Smooth muscle cell (in vitro differentiated cells): Measurements from ENCODE around the gene AZIN2. TPM values are rescaled to one million over a fixed set of nuclear protein-coding genes. Genes with fewer than 3 reads are reported as not detected.

Experiments
- DNase-seq: peaks from one replicate; lab custom pipeline; 2025; ENCODE audit not compliant: unreplicated experiment; lab: John Stamatoyannopoulos, UW
- H2AFZ ChIP-seq: fragments of 200-600 bp; sonication (generic); 2 replicates; pipeline ENCODE4 v1.6.0; 2016; ENCODE audit warnings: antibody characterized with exemption, low read depth, mild to moderate bottlenecking
- H3F3A ChIP-seq: fragments of 200-600 bp; sonication (generic); 2 replicates; pipeline ENCODE4 v1.6.0; 2017; ENCODE audit warnings: antibody characterized with exemption, low read depth
- H3K27ac ChIP-seq: fragments of 200-600 bp; sonication (generic); 2 replicates; pipeline ENCODE4 v1.5.1; 2016; ENCODE audit warnings: low read depth, mild to moderate bottlenecking
- H3K27me3 ChIP-seq: fragments of 200-600 bp; sonication (generic); 2 replicates; pipeline ENCODE4 v1.6.1; 2016; ENCODE audit warnings: low read depth, mild to moderate bottlenecking
- H3K36me3 ChIP-seq: fragments of 200-600 bp; sonication (generic); 2 replicates; pipeline ENCODE4 v1.5.1; 2016; ENCODE audit warnings: low read depth
- H3K4me1 ChIP-seq: fragments of 200-600 bp; sonication (generic); 2 replicates; pipeline ENCODE4 v1.5.1; 2016; ENCODE audit warnings: low read depth
- H3K4me2 ChIP-seq: fragments of 200-600 bp; sonication (generic); 2 replicates; pipeline ENCODE4 v1.6.0; 2016; ENCODE audit warnings: mild to moderate bottlenecking
- H3K4me3 ChIP-seq: fragments of 200-600 bp; sonication (generic); 2 replicates; pipeline ENCODE4 v1.5.1; 2016; ENCODE audit warnings: mild to moderate bottlenecking
- H3K79me2 ChIP-seq: fragments of 200-600 bp; sonication (generic); 2 replicates; pipeline ENCODE4 v1.6.0; 2016; ENCODE audit warnings: low read depth, mild to moderate bottlenecking
- H3K9ac ChIP-seq: fragments of 200-600 bp; sonication (generic); 2 replicates; pipeline ENCODE4 v1.6.0; 2016; ENCODE audit warnings: low read depth
- H3K9me3 ChIP-seq: fragments of 200-600 bp; sonication (generic); replicated peaks from 2 replicates; pipeline ENCODE4 v1.5.1; 2016; ENCODE audit warnings: low read depth
- H4K20me1 ChIP-seq: fragments of 200-600 bp; sonication (generic); 2 replicates; pipeline ENCODE4 v1.6.0; 2016; ENCODE audit warnings: low read depth
- CTCF ChIP-seq: fragments of 200-600 bp; sonication (generic); IDR thresholded peaks from 2 replicates; pipeline ENCODE4 v1.5.1; 2017; ENCODE audit warnings: borderline replicate concordance, mild to moderate bottlenecking, antibody characterized with exemption; ENCODE audit not compliant: insufficient read depth, poor library complexity, severe bottlenecking
- WGBS: methylation state at CpG from one replicate; pipeline ENCODE4 v1.1.7; 2016; ENCODE audit warnings: low lambda C conversion rate; 5-methylcytosine and 5-hydroxymethylcytosine counted together
- polyA plus RNA-seq: library from polyadenylated mRNA; unstranded; fragments of >200 nt; fragmentation: Nextera tagmentation; extraction: Ambion mirVana; gene quantifications from 2 replicates; pipeline ENCODE4 v1.2.1, GENCODE V29; 2016
- total RNA-seq: library from RNA; depleted of rRNA; stranded (reverse); fragments of >200 nt; gene quantifications from 2 replicates; pipeline ENCODE4 v1.2.3, GENCODE V29; 2014

The AZIN2 gene
- total and polyA plus RNA-seq, 2 experiments from 2014 or later: 7.9 to 33.5 TPM

DNA sequence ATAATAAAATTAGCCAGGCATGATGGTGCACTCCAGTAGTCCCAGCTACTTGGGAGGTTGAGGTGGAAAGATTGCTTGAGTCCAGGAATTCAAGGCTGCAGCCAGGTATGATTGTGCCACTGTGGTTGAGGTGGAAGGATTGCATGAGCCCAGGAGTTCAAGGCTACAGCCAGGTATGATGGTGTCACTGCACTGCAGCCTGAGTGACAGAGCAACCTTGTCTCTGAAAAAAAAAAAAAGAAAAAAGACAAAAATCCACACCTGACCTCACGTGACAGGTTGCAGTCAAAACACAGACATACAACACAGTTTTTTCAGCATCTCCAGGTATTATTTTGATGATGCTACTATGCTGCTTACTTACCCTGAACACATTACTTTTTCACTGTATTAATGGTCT, 39.9 kb upstream of the AZIN2 start:
- peaks cover 5% of the 10 kb centered on the region for H3K4me1 ChIP-seq
- peaks cover 6% of the 10 kb centered on the region for H3K79me2 ChIP-seq
- H3K9me3 ChIP-seq: no peaks in the 10 kb centered on the region
- H3K4me2 ChIP-seq: no peak overlapping the region
- no peak overlapping the region for H3K9ac ChIP-seq
- H2AFZ ChIP-seq: no peak overlapping the region
- H3K4me3 ChIP-seq: no peak overlapping the region
- no peak for DNase-seq
- WGBS: 100% methylated on average over 1 of the region's 1 CpG
- no peak overlapping the region for H3K27ac ChIP-seq
- H3K36me3 ChIP-seq: no peaks in the 10 kb centered on the region
- H3F3A ChIP-seq: no peaks in the 10 kb centered on the region
- no peaks in the 10 kb centered on the region for H4K20me1 ChIP-seq
- H3K27me3 ChIP-seq: no peaks in the 10 kb centered on the region
- no peak for TF ChIP-seq CTCF

DNA sequence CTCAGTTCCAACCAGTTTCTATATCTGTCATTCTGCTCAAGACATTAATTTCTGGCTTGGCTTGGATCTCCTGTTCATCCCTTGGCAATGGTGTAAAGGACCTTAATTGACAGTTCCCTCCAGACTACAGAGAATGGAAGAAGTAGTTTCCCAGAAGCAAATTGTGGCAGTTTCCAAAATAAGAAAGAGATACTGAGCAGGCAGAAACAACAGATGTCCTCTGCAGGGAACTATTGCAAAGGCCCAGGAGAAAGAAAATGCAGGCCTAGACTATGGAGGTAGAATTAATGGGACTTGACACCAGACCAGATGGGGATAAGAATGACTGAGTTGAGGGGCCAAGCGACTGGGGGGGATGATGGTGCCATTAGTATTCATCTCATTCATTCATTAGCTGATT, 38.1 kb upstream of the AZIN2 start:
- Histone ChIP-seq H3K4me1 (no peaks in the 10 kb centered on the region), H3K4me2 (no peak overlapping the region), H4K20me1 (no peaks in the 10 kb centered on the region), H3K36me3 (no peaks in the 10 kb centered on the region), H3K27me3 (no peaks in the 10 kb centered on the region), H3F3A (no peaks in the 10 kb centered on the region), H3K9ac (no peak overlapping the region), H3K79me2 (no peaks in the 10 kb centered on the region), H2AFZ (no peak overlapping the region), H3K4me3 (no peak overlapping the region), H3K27ac (no peak overlapping the region), H3K9me3 (no peaks in the 10 kb centered on the region)
- TF ChIP-seq CTCF: no peak
- 53% methylated on average over 1 of the region's 1 CpG for WGBS
- DNase-seq: no peak

GRCh38 chr1:33043267-33044092, 37.5 kb upstream of the AZIN2 start:
- Histone ChIP-seq H3K27me3 (no peaks in the 10 kb centered on the region), H3K27ac (no peak overlapping the region), H3K4me2 (no peak overlapping the region), H4K20me1 (no peaks in the 10 kb centered on the region), H3K9me3 (no peaks in the 10 kb centered on the region), H3K36me3 (no peaks in the 10 kb centered on the region), H3K4me1 (no peaks in the 10 kb centered on the region), H3K4me3 (no peak overlapping the region), H3K9ac (no peak overlapping the region), H3F3A (no peaks in the 10 kb centered on the region), H3K79me2 (no peaks in the 10 kb centered on the region), H2AFZ (no peak overlapping the region)
- DNase-seq: no peak
- TF ChIP-seq CTCF: no peak
- WGBS: 81% methylated on average over 8 of the region's 8 CpGs

- TF ChIP-seq CTCF: no peak
- 59% methylated on average over 2 of the region's 2 CpGs for WGBS
- H3K36me3 ChIP-seq: no peaks in the 10 kb centered on the region
Observed at GRCh38 chr1:33045246-33045645, 35.7 kb upstream of the AZIN2 start.

More at GRCh38 chr1:33045246-33045645, 35.7 kb upstream of the AZIN2 start:
- H3K79me2 ChIP-seq: no peaks in the 10 kb centered on the region
- H2AFZ ChIP-seq: no peak overlapping the region
- H3K27ac ChIP-seq: no peak overlapping the region
- no peaks in the 10 kb centered on the region for H4K20me1 ChIP-seq
- no peaks in the 10 kb centered on the region for H3K27me3 ChIP-seq
- H3K4me3 ChIP-seq: no peak overlapping the region
- no peak overlapping the region for H3K4me2 ChIP-seq
- DNase-seq: no peak
- H3F3A ChIP-seq: no peaks in the 10 kb centered on the region
- no peak overlapping the region for H3K9ac ChIP-seq
- no peaks in the 10 kb centered on the region for H3K9me3 ChIP-seq
- no peaks in the 10 kb centered on the region for H3K4me1 ChIP-seq
